ENCODE data around the gene PLEKHA6. TPM values are rescaled to one million over a fixed set of nuclear protein-coding genes. Genes with fewer than 3 reads are reported as not detected.

PLEKHA6 gene
- total and polyA plus RNA-seq, 2 of the 8 experiments (the other 6 are each of a cell fraction or from before 2014, with no cell fraction given): 4.8 to 20.2 TPM

DNA sequence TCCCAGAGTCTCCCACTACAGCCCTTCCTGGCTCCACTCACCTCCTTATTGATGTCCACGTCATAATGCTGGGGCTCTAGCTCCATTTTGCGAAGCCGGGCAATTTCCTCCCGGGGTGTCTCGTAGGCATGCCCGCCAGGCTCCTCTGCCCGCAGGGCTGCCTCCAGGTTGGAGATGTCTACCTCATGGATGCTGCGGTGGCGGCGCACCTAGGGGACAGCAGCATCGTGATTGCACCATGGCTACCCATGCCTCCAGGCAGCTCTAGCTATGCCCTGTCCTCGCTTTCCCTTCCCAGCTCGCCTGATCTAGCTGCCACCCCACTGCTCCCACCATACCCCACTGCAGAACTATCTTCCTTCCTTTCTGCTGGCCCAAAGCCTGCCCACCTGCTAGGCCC lies 130.8 kb downstream of the PLEKHA6 start:
- no peaks in the 10 kb centered on the region for H3K23me2 ChIP-seq (ENCODE audit: low read depth, low read length)
- CTCF ChIA-PET (ENCODE audit: partially characterized antibody): interaction anchor here (1.1 to 8.3 kb wide), 10 partner anchors 7 to 356 kb away, joined by 3 to 59 read pairs (median 6); partner anchors contain the start of gene GOLT1A
- no peak overlapping the region for H3K9ac ChIP-seq (replicated peaks in 1 of 4; ENCODE audit: extremely low read depth in 1 of 4, low read depth in 3 of 4, low read length in 3 of 4)
- DNase-seq (ENCODE audit: low read depth in 1 of 2, low spot score in 2 of 2) (no peak), FAIRE-seq (no peak)
- H2BK5ac ChIP-seq (ENCODE audit: low read depth, low read length): no peak overlapping the region
- H4K20me1 ChIP-seq (replicated peaks in 1 of 2; ENCODE audit: control insufficient read depth in 1 of 2, insufficient read depth in 2 of 2, low read length in 2 of 2): no peaks in the 10 kb centered on the region
- H3K79me2 ChIP-seq (ENCODE audit: control insufficient read depth in 1 of 2, insufficient read depth in 2 of 2, low read length in 2 of 2): no peaks in the 10 kb centered on the region
- no peak overlapping the region for H4K91ac ChIP-seq (replicated peaks; ENCODE audit: insufficient read length, low read length)
- H3K18ac ChIP-seq (ENCODE audit: extremely low read depth, low read length): no peak overlapping the region
- H3K27me3 ChIP-seq (replicated peaks in 1 of 4; ENCODE audit: control insufficient read depth in 3 of 4, extremely low read depth in 1 of 4, insufficient read depth in 3 of 4, low read length in 3 of 4): no peaks in the 10 kb centered on the region
- H3K27ac ChIP-seq (ENCODE audit: low read depth, low read length): no peak overlapping the region
- H4K5ac ChIP-seq (ENCODE audit: insufficient read length, low read depth, low read length): no peak overlapping the region
- H3K4me3 ChIP-seq (ENCODE audit: extremely low read depth in 1 of 4, insufficient read depth in 2 of 4, low read depth in 3 of 4, low read length in 4 of 4): no peak overlapping the region
- H3K23ac ChIP-seq (ENCODE audit: insufficient read length): no peak overlapping the region
- WGBS, 2 experiments (ENCODE audit: extremely low coverage in 1 of 2, insufficient coverage in 1 of 2, insufficient read length in 1 of 2, insufficient replicate concordance in 2 of 2, low coverage in 1 of 2, low lambda C conversion rate in 2 of 2, missing lambda C conversion rate in 1 of 2): 92% methylated on average over 13 of the region's 13 CpGs; no CpG with 5 or more reads in 1 of the 2 experiments
- H4K8ac ChIP-seq (ENCODE audit: extremely low read depth, insufficient read depth, low read length): no peak overlapping the region
- H3K4me1 ChIP-seq (replicated peaks in 1 of 4; ENCODE audit: control insufficient read depth in 3 of 4, insufficient read depth in 4 of 4, low read length in 3 of 4): no peaks in the 10 kb centered on the region
- H3K4ac ChIP-seq (replicated peaks; ENCODE audit: insufficient read length, low read depth, low read length): no peak overlapping the region
- no peak overlapping the region for H2AFZ ChIP-seq (ENCODE audit: low read length)
- no peaks in the 10 kb centered on the region for H3K79me1 ChIP-seq (ENCODE audit: low read depth, low read length)
- H2BK120ac ChIP-seq (replicated peaks; ENCODE audit: low read depth, low read length): no peak overlapping the region
- no peak overlapping the region for H2BK12ac ChIP-seq (ENCODE audit: low read depth, low read length)
- no peak overlapping the region for H3K56ac ChIP-seq (replicated peaks; ENCODE audit: insufficient read length, low read depth, low read length)
- H2AK5ac ChIP-seq (ENCODE audit: low read depth, low read length): no peak overlapping the region
- no peak overlapping the region for H3K14ac ChIP-seq (ENCODE audit: insufficient read length)
- no peak overlapping the region for H3K4me2 ChIP-seq (ENCODE audit: insufficient read depth in 1 of 2, low read depth in 2 of 2, low read length in 2 of 2)
- no peaks in the 10 kb centered on the region for H3K9me3 ChIP-seq (ENCODE audit: insufficient read depth in 2 of 2, low read depth in 1 of 2, low read length in 1 of 2)
- POLR2A ChIA-PET (ENCODE audit: partially characterized antibody): interaction anchor here (1.2 kb wide), 1 partner anchor 12 kb away, joined by 3 read pairs; no protein-coding TSS in a partner anchor
- H2BK20ac ChIP-seq (ENCODE audit: low read length): no peak overlapping the region
- H2BK15ac ChIP-seq (ENCODE audit: low read length): no peak overlapping the region
- no peaks in the 10 kb centered on the region; a peak in 1 of 8 replicates for H3K36me3 ChIP-seq (ENCODE audit: control insufficient read depth in 2 of 4, insufficient read depth in 4 of 4, low read length in 3 of 4)
- TF ChIP-seq E2F6 (IDR thresholded peaks at IDR 0.05) (no peak), MAFK (IDR thresholded peaks at IDR 0.05; ENCODE audit: low read depth, low read length) (no peak), CEBPB (IDR thresholded peaks at IDR 0.05; ENCODE audit: low read depth, low read length) (no peak), CHD1 (IDR thresholded peaks at IDR 0.05; ENCODE audit: low read depth, low read length) (no peak), SRF (IDR thresholded peaks at IDR 0.05; ENCODE audit: low read depth, low read length) (no peak), TAF1 (IDR thresholded peaks at IDR 0.05; ENCODE audit: low read depth, low read length) (no peak), BACH1 (IDR thresholded peaks at IDR 0.05; ENCODE audit: low read length) (no peak), SUZ12 (IDR thresholded peaks at IDR 0.05; ENCODE audit: low read length) (no peak), TCF12 (IDR thresholded peaks at IDR 0.05; ENCODE audit: low read depth, low read length) (no peak), EZH2 (IDR thresholded peaks at IDR 0.05; ENCODE audit: low read depth, low read length, severe bottlenecking) (no peak), GABPA (IDR thresholded peaks at IDR 0.05; ENCODE audit: borderline replicate concordance, insufficient read depth, low read length) (no peak), CTBP2 (IDR thresholded peaks at IDR 0.05; ENCODE audit: borderline replicate concordance, insufficient read depth, insufficient read length, low read length) (no peak), NRF1 (IDR thresholded peaks at IDR 0.05; ENCODE audit: low read depth, low read length) (no peak), SIX5 (IDR thresholded peaks at IDR 0.05; ENCODE audit: low read depth, low read length) (no peak), RFX5 (IDR thresholded peaks at IDR 0.05; ENCODE audit: borderline replicate concordance, low read depth, low read length) (no peak)
